ENCODE results near the gene HORMAD2.
A peak's percentile ranks its signal among the peaks of the same experiment; 100 is the strongest.

The HORMAD2 gene

GRCh38 chr22:30115705-30116104, 35.4 kb downstream of the HORMAD2 start:
- TF ChIP-seq MAX (IDR thresholded peaks at IDR 0.05) (0 out of 2 replicates have a peak, but pooled peaks have one; percentile 16), CREB1 (IDR thresholded peaks at IDR 0.05; ENCODE audit: low read depth) (no peak), RAD21 (IDR thresholded peaks at IDR 0.05; ENCODE audit: low read depth) (peak; percentile 14; the same call in 1 of the 2 replicates)

- no peak for TF ChIP-seq TCF12 (IDR thresholded peaks at IDR 0.05; ENCODE audit: low read depth)
- TF ChIP-seq RAD21 (IDR thresholded peaks at IDR 0.05; ENCODE audit: low read depth), result no peak
Measured at GRCh38 chr22:30116362-30117117, 36.3 kb downstream of the HORMAD2 start.

GRCh38 chr22:30117256-30117655, 37.0 kb downstream of the HORMAD2 start:
- TF ChIP-seq MAX (IDR thresholded peaks at IDR 0.05) (no peak), TCF12 (IDR thresholded peaks at IDR 0.05; ENCODE audit: low read depth) (no peak), CREB1 (IDR thresholded peaks at IDR 0.05; ENCODE audit: low read depth) (no peak), USF1 (IDR thresholded peaks at IDR 0.05) (no peak), TAF1 (IDR thresholded peaks at IDR 0.05; ENCODE audit: low read depth) (no peak), NFIC (IDR thresholded peaks at IDR 0.05) (no peak), YY1 (IDR thresholded peaks at IDR 0.05; ENCODE audit: low read depth) (no peak), EP300 (IDR thresholded peaks at IDR 0.05; ENCODE audit: borderline replicate concordance) (no peak), CEBPB (IDR thresholded peaks at IDR 0.05) (no peak), EGR1 (IDR thresholded peaks at IDR 0.05) (no peak), TEAD4 (IDR thresholded peaks at IDR 0.05) (no peak)

GRCh38 chr22:30118291-30118690, 38.0 kb downstream of the HORMAD2 start:
- TF ChIP-seq YY1 (IDR thresholded peaks at IDR 0.05; ENCODE audit: low read depth) (no peak), EP300 (IDR thresholded peaks at IDR 0.05; ENCODE audit: borderline replicate concordance) (no peak), RAD21 (IDR thresholded peaks at IDR 0.05; ENCODE audit: low read depth) (no peak), TEAD4 (IDR thresholded peaks at IDR 0.05) (no peak), ZBTB7A (IDR thresholded peaks at IDR 0.05; ENCODE audit: low read depth) (no peak), MAX (IDR thresholded peaks at IDR 0.05) (no peak), CEBPB (IDR thresholded peaks at IDR 0.05) (no peak), USF1 (IDR thresholded peaks at IDR 0.05) (no peak), CREB1 (IDR thresholded peaks at IDR 0.05; ENCODE audit: low read depth) (no peak)

- TF ChIP-seq EP300 (IDR thresholded peaks at IDR 0.05; ENCODE audit: borderline replicate concordance) (no peak), CREB1 (IDR thresholded peaks at IDR 0.05; ENCODE audit: low read depth) (no peak)
Measured at GRCh38 chr22:30121960-30122359, 41.7 kb downstream of the HORMAD2 start.

GRCh38 chr22:30123463-30123862, 43.2 kb downstream of the HORMAD2 start:
- TF ChIP-seq REST (IDR thresholded peaks at IDR 0.05; ENCODE audit: low read depth), result no peak
- TF ChIP-seq RAD21 (IDR thresholded peaks at IDR 0.05; ENCODE audit: low read depth), result no peak
- no peak for TF ChIP-seq NFIC (IDR thresholded peaks at IDR 0.05)
- no peak for TF ChIP-seq YY1 (IDR thresholded peaks at IDR 0.05; ENCODE audit: low read depth)
- no peak for TF ChIP-seq CREB1 (IDR thresholded peaks at IDR 0.05; ENCODE audit: low read depth)
- TF ChIP-seq CEBPB (IDR thresholded peaks at IDR 0.05), result no peak
- no peak for TF ChIP-seq EGR1 (IDR thresholded peaks at IDR 0.05)
- no peak for TF ChIP-seq MAX (IDR thresholded peaks at IDR 0.05)
- TF ChIP-seq EP300 (IDR thresholded peaks at IDR 0.05; ENCODE audit: borderline replicate concordance), result no peak

GRCh38 chr22:30127749-30128166, 47.5 kb downstream of the HORMAD2 start:
- TF ChIP-seq TCF12 (IDR thresholded peaks at IDR 0.05; ENCODE audit: low read depth) (no peak), YY1 (IDR thresholded peaks at IDR 0.05; ENCODE audit: low read depth) (no peak), MAX (IDR thresholded peaks at IDR 0.05) (no peak), REST (IDR thresholded peaks at IDR 0.05; ENCODE audit: low read depth) (no peak), TEAD4 (IDR thresholded peaks at IDR 0.05) (no peak), NFIC (IDR thresholded peaks at IDR 0.05) (no peak), CREB1 (IDR thresholded peaks at IDR 0.05; ENCODE audit: low read depth) (no peak), EGR1 (IDR thresholded peaks at IDR 0.05) (no peak), FOXM1 (IDR thresholded peaks at IDR 0.05; ENCODE audit: borderline replicate concordance, low read depth) (no peak), USF1 (IDR thresholded peaks at IDR 0.05) (no peak), EP300 (IDR thresholded peaks at IDR 0.05; ENCODE audit: borderline replicate concordance) (no peak), TAF1 (IDR thresholded peaks at IDR 0.05; ENCODE audit: low read depth) (no peak)
